B cell (primary cell): ENCODE measurements around the gene PIK3R4. TPM values are rescaled to one million over a fixed set of nuclear protein-coding genes. Genes with fewer than 3 reads are reported as not detected.

Source experiments
- ATAC-seq: fragments of 200-7000 bp; cut with Tn5 transposase; one replicate; pipeline ENCODE4 v1.10.0; 2021; ENCODE audit warnings: low read depth, mild to moderate bottlenecking, moderate number of reproducible peaks, moderate library complexity
- CTCF ChIA-PET: fragments of 350-600 bp; sonication (Branson Sonifier 250); formaldehyde crosslinking; loops from one replicate; lab custom pipeline; 2021; ENCODE audit warnings: antibody characterized with exemption, inconsistent platforms; lab: Charles Lee
- POLR2A ChIA-PET: fragments of 350-600 bp; sonication (Branson Sonifier 250); formaldehyde crosslinking; loops from one replicate; lab custom pipeline; 2021; ENCODE audit warnings: antibody characterized with exemption; lab: Charles Lee
- DNase-seq: peaks from one replicate; pipeline ENCODE4 v3.0.0; 2013
- H2AFZ ChIP-seq: 2 replicates; pipeline ENCODE4 v1.6.1; 2012; ENCODE audit warnings: mild to moderate bottlenecking, low read depth, low read length; ENCODE audit not compliant: insufficient read depth, poor library complexity, severe bottlenecking
- H3K27ac ChIP-seq, 2 donors: 1 replicate in 1 of 2; 2 replicates in 1 of 2; pipeline ENCODE4 v1.5.1; 2012 to 2013; ENCODE audit warnings: low read length in 2 of 2, mild to moderate bottlenecking in 2 of 2, moderate library complexity in 1 of 2
- H3K27me3 ChIP-seq, 4 experiments: fragments of 200-600 bp in 1 of 4; sonication (generic) in 1 of 4; replicated peaks in 1 of 4; 1 replicate in 2 of 4; 2 replicates in 2 of 4; pipeline versions ENCODE4 v1.6.1 to v1.7.0; 2013 to 2016; ENCODE audit warnings: low read length in 3 of 4, mild to moderate bottlenecking in 2 of 4, mixed read lengths in 1 of 4, moderate library complexity in 1 of 4; ENCODE audit not compliant: insufficient read depth in 4 of 4, control insufficient read depth in 3 of 4; ENCODE audit errors: control extremely low read depth in 1 of 4
- H3K36me3 ChIP-seq, 2 experiments: replicated peaks in 1 of 2; 1 replicate in 1 of 2; 2 replicates in 1 of 2; pipeline versions ENCODE4 v1.6.1 to v1.7.1; 2013; ENCODE audit warnings: low read length in 1 of 2; ENCODE audit not compliant: insufficient read depth in 2 of 2, control insufficient read depth in 1 of 2; ENCODE audit errors: control extremely low read depth in 1 of 2, extremely low read depth in 1 of 2
- H3K4me1 ChIP-seq, 2 donors: fragments of 200-600 bp in 1 of 2; sonication (generic) in 1 of 2; 1 replicate in 1 of 2; 2 replicates in 1 of 2; pipeline versions ENCODE4 v1.5.1 to v1.6.1; 2013 to 2017; ENCODE audit warnings: low read length in 2 of 2; ENCODE audit not compliant: control insufficient read depth in 2 of 2, insufficient read depth in 2 of 2
- H3K4me2 ChIP-seq: replicated peaks from 2 replicates; pipeline ENCODE3; 2012; ENCODE audit warnings: mild to moderate bottlenecking, low read depth, low read length; ENCODE audit not compliant: poor library complexity, severe bottlenecking
- H3K4me3 ChIP-seq, 5 experiments: fragments of 200-600 bp in 1 of 5; sonication (generic) in 1 of 5; 1 replicate in 3 of 5; 2 replicates in 2 of 5; pipeline versions ENCODE4 v1.5.1 to v1.7.0; 2011 to 2016; ENCODE audit warnings: low read length in 4 of 5, mild to moderate bottlenecking in 4 of 5, low read depth in 2 of 5, control low read depth in 1 of 5, moderate library complexity in 1 of 5; ENCODE audit not compliant: insufficient read depth in 1 of 5; ENCODE audit errors: control extremely low read depth in 1 of 5, extremely low read depth in 1 of 5
- H3K79me2 ChIP-seq: fragments of 200-600 bp; sonication (generic); one replicate; pipeline ENCODE4 v1.6.0; 2016; ENCODE audit warnings: low read length; ENCODE audit not compliant: control insufficient read depth, insufficient read depth
- H3K9ac ChIP-seq: fragments of 200-600 bp; sonication (generic); 2 replicates; pipeline ENCODE4 v1.6.1; 2017; ENCODE audit warnings: mild to moderate bottlenecking, low read length, moderate library complexity
- H3K9me3 ChIP-seq, 3 donors: one replicate each; pipeline versions ENCODE4 v1.6.1 to v1.7.1; 2013; ENCODE audit warnings: low read length in 2 of 3; ENCODE audit not compliant: control insufficient read depth in 2 of 3, insufficient read depth in 1 of 3; ENCODE audit errors: control extremely low read depth in 1 of 3
- H4K20me1 ChIP-seq: 2 replicates; pipeline ENCODE4 v1.6.0; 2012; ENCODE audit warnings: mild to moderate bottlenecking, low read length; ENCODE audit not compliant: insufficient read depth, control insufficient read depth, poor library complexity, severe bottlenecking
- H3K27ac Mint-ChIP-seq: one replicate; pipeline ENCODE4 v1.8.0; 2021; ENCODE audit warnings: mixed read lengths
- H3K27me3 Mint-ChIP-seq: one replicate; pipeline ENCODE4 v1.8.0; 2021; ENCODE audit warnings: mixed read lengths
- H3K4me1 Mint-ChIP-seq: one replicate; pipeline ENCODE4 v1.8.0; 2021; ENCODE audit warnings: mixed read lengths
- H3K4me3 Mint-ChIP-seq: one replicate; pipeline ENCODE4 v1.8.0; 2021; ENCODE audit warnings: mixed read lengths
- H3K9me3 Mint-ChIP-seq: one replicate; pipeline ENCODE4 v1.8.0; 2022; ENCODE audit warnings: mixed read lengths; ENCODE audit not compliant: insufficient read depth
- CTCF ChIP-seq: fragments of 200-600 bp; IDR thresholded peaks from one replicate; pipeline ENCODE4 v1.8.0; 2022; ENCODE audit warnings: antibody characterized with exemption, mild to moderate bottlenecking
- EZH2 ChIP-seq: IDR thresholded peaks from 2 replicates; pipeline ENCODE4 v1.6.1; 2012; ENCODE audit warnings: borderline replicate concordance, low read depth, mild to moderate bottlenecking, moderate library complexity, low read length; ENCODE audit not compliant: insufficient read depth, poor library complexity, severe bottlenecking
- WGBS: methylation state at CpG from one replicate; pipeline ENCODE4 v1.1.5; 2013; ENCODE audit warnings: missing lambda C conversion rate; ENCODE audit not compliant: insufficient coverage; 5-methylcytosine and 5-hydroxymethylcytosine counted together
- intact Hi-C: fragments of 100-400 bp; cut with micrococcal nuclease; formaldehyde crosslinking; loops from one replicate; pipeline ENCODE4 v1.10.0; 2022
- polyA plus RNA-seq: library from polyadenylated mRNA; depleted of rRNA; stranded (reverse); fragments of >200 nt; gene quantifications from 2 replicates; pipeline ENCODE4 v1.2.3, GENCODE V29; 2012
- total RNA-seq, 2 donors: library from RNA; stranded (reverse); fragments of 120-200 nt in 1 of 2; gene quantifications; 1 replicate in 1 of 2; 2 replicates in 1 of 2; pipeline versions ENCODE4 v1.2.3 to v1.2.4, GENCODE V29; 2013 to 2022

PIK3R4 gene
- total and polyA plus RNA-seq, 2 donors (not counting 1 experiment from before 2014, with no cell fraction given), result 23.9 to 27.1 TPM

GRCh38 chr3:130779031-130779430 is 32.4 kb upstream of the PIK3R4 start:
- TF ChIP-seq CTCF (no peak), EZH2 (no peak)
- Mint-ChIP-seq H3K4me1 (no peaks in the 10 kb centered on the region), H3K27ac (no peak overlapping the region), H3K4me3 (no peak overlapping the region), H3K27me3 (peaks cover 10% of the 10 kb centered on the region), H3K9me3 (no peaks in the 10 kb centered on the region)
- Histone ChIP-seq H3K9me3 (no peaks in the 10 kb centered on the region), H4K20me1 (no peaks in the 10 kb centered on the region), H3K79me2 (no peaks in the 10 kb centered on the region), H3K27me3 (peaks cover 0 to 2% (median 0%) of the 10 kb centered on the region in 4 experiments), H3K4me3 (no peak overlapping the region), H3K4me1 (no peaks in the 10 kb centered on the region), H3K36me3 (no peaks in the 10 kb centered on the region), H2AFZ (no peak overlapping the region), H3K9ac (no peak overlapping the region), H3K27ac (no peak overlapping the region), H3K4me2 (no peak overlapping the region)
- intact Hi-C loops, result no loop called here
- no peak for ATAC-seq
- DNase-seq, result no peak
- ChIA-PET CTCF (no interaction called here), POLR2A (no interaction called here)
- 58% methylated on average over 1 of the region's 1 CpG for WGBS

GRCh38 chr3:130773366-130773765 is 26.7 kb upstream of the PIK3R4 start:
- ChIA-PET POLR2A (no interaction called here), CTCF (no interaction called here)
- ATAC-seq (no peak), DNase-seq (no peak)
- H3K9me3 ChIP-seq, result no peaks in the 10 kb centered on the region
- H3K27ac ChIP-seq, result no peak overlapping the region
- peaks cover 0 to 2% (median 0%) of the 10 kb centered on the region in 4 experiments for H3K27me3 ChIP-seq
- no peaks in the 10 kb centered on the region for H3K4me1 ChIP-seq
- Mint-ChIP-seq H3K27ac (no peak overlapping the region), H3K27me3 (peaks cover 16% of the 10 kb centered on the region), H3K4me3 (no peak overlapping the region), H3K4me1 (no peaks in the 10 kb centered on the region), H3K9me3 (no peaks in the 10 kb centered on the region)
- H3K9ac ChIP-seq, result no peak overlapping the region
- no peaks in the 10 kb centered on the region for H4K20me1 ChIP-seq
- no peaks in the 10 kb centered on the region for H3K36me3 ChIP-seq
- H2AFZ ChIP-seq, result no peak overlapping the region
- H3K4me3 ChIP-seq, result no peak overlapping the region
- WGBS, result 65% methylated on average over 1 of the region's 3 CpGs
- no peak overlapping the region for H3K4me2 ChIP-seq
- intact Hi-C loops, result no loop called here
- TF ChIP-seq CTCF (no peak), EZH2 (no peak)
- H3K79me2 ChIP-seq, result no peaks in the 10 kb centered on the region
